Measurements from ENCODE around the gene R3HDM2. TPM values are rescaled to one million over a fixed set of nuclear protein-coding genes. Genes with fewer than 3 reads are reported as not detected.

The R3HDM2 gene
- total and polyA plus RNA-seq, 2 of the 13 experiments (the other 11 are each of a cell fraction or from before 2014, with no cell fraction given): 11.1 to 23.5 TPM

- TF ChIP-seq ZNF646 (CRISPR knock-in tag; IDR thresholded peaks at IDR 0.05) (no peak), YY1 (IDR thresholded peaks at IDR 0.05; ENCODE audit: insufficient read depth, insufficient replicate concordance, low read depth, low read length) (peak; percentile 63), CEBPG (CRISPR knock-in tag; IDR thresholded peaks at IDR 0.05) (peak; percentile 25; the same call in 1 of the 2 replicates), TSC22D2 (CRISPR knock-in tag; IDR thresholded peaks at IDR 0.05; ENCODE audit: borderline replicate concordance) (no peak), RFXANK (CRISPR knock-in tag; IDR thresholded peaks at IDR 0.05) (0 out of 2 replicates have a peak, but pooled peaks have one; percentile 49)
These were observed at the start of gene R3HDM2 (continued) for GRCh38 chr12:57430931-57431566.
